Hepatocyte (in vitro differentiated cells): Measurements from ENCODE around the gene ARHGAP22. TPM values are rescaled to one million over a fixed set of nuclear protein-coding genes. Genes with fewer than 3 reads are reported as not detected.

Experiments
- DNase-seq: peaks from one replicate; pipeline ENCODE4 v3.0.0-alpha.2; 2016; ENCODE audit warnings: low spot score
- H2AFZ ChIP-seq: fragments of 200-600 bp; sonication (generic); 2 replicates; pipeline ENCODE4 v1.6.0; 2016; ENCODE audit warnings: antibody characterized with exemption, mild to moderate bottlenecking
- H3K27ac ChIP-seq: fragments of 200-600 bp; sonication (generic); 2 replicates; pipeline ENCODE4 v1.5.1; 2016; ENCODE audit warnings: mild to moderate bottlenecking
- H3K27me3 ChIP-seq: fragments of 200-600 bp; sonication (generic); 2 replicates; pipeline ENCODE4 v1.6.1; 2016
- H3K36me3 ChIP-seq: fragments of 200-600 bp; sonication (generic); replicated peaks from 2 replicates; pipeline ENCODE4 v1.5.1; 2016; ENCODE audit warnings: low read depth; ENCODE audit not compliant: insufficient read depth
- H3K4me1 ChIP-seq: fragments of 200-600 bp; sonication (generic); 2 replicates; pipeline ENCODE4 v1.5.1; 2016; ENCODE audit warnings: mild to moderate bottlenecking, moderate library complexity; ENCODE audit not compliant: insufficient read depth
- H3K4me2 ChIP-seq: fragments of 200-600 bp; sonication (generic); 2 replicates; pipeline ENCODE4 v1.6.0; 2016
- H3K4me3 ChIP-seq: fragments of 200-600 bp; sonication (generic); 2 replicates; pipeline ENCODE4 v1.5.1; 2016; ENCODE audit warnings: mild to moderate bottlenecking
- H3K79me2 ChIP-seq: fragments of 200-600 bp; sonication (generic); 2 replicates; pipeline ENCODE4 v1.6.0; 2017; ENCODE audit warnings: mild to moderate bottlenecking
- H3K9me2 ChIP-seq: fragments of 200-600 bp; sonication (generic); replicated peaks from 2 replicates; pipeline ENCODE4 v1.6.0; 2017; ENCODE audit warnings: mild to moderate bottlenecking; ENCODE audit not compliant: insufficient read depth
- H3K9me3 ChIP-seq: fragments of 200-600 bp; sonication (generic); 2 replicates; pipeline ENCODE4 v1.5.1; 2016; ENCODE audit warnings: low read depth, mild to moderate bottlenecking
- H4K20me1 ChIP-seq: fragments of 200-600 bp; sonication (generic); 2 replicates; pipeline ENCODE4 v1.6.0; 2016; ENCODE audit warnings: mild to moderate bottlenecking; ENCODE audit not compliant: insufficient read depth, poor library complexity, severe bottlenecking
- EZH2 ChIP-seq: fragments of 200-600 bp; sonication (generic); IDR thresholded peaks from 2 replicates; pipeline ENCODE4 v1.6.1; 2016; ENCODE audit warnings: antibody characterized with exemption, mild to moderate bottlenecking, borderline replicate concordance
- EZH2phosphoT487 ChIP-seq: fragments of 200-600 bp; sonication (generic); IDR thresholded peaks from one replicate; pipeline ENCODE4 v1.6.1; 2018; ENCODE audit warnings: antibody characterized with exemption, mild to moderate bottlenecking, low read depth, moderate library complexity; ENCODE audit not compliant: unreplicated experiment, severe bottlenecking
- WGBS: methylation state at CpG from one replicate; pipeline ENCODE4 v1.1.6; 2016; ENCODE audit warnings: low lambda C conversion rate; ENCODE audit errors: missing lambda C conversion rate; 5-methylcytosine and 5-hydroxymethylcytosine counted together
- polyA plus RNA-seq: library from polyadenylated mRNA; unstranded; fragments of >200 nt; fragmentation: Nextera tagmentation; extraction: Ambion mirVana; gene quantifications from 2 replicates; pipeline ENCODE4 v1.2.1, GENCODE V29; 2016
- total RNA-seq: library from RNA; depleted of rRNA; stranded (reverse); fragments of >200 nt; gene quantifications from 2 replicates; pipeline ENCODE4 v1.2.3, GENCODE V29; 2014
- TF ChIP-seq, protein P1 (sequence below): fragments of 200-600 bp; sonication (generic); IDR thresholded peaks from 2 replicates; pipeline ENCODE4 v1.5.1; 2016; ENCODE audit warnings: antibody characterized with exemption, mild to moderate bottlenecking; ENCODE audit not compliant: poor library complexity

The ARHGAP22 gene
- total and polyA plus RNA-seq, 2 experiments from 2014 or later, result 1.7 to 1.8 TPM

DNA sequence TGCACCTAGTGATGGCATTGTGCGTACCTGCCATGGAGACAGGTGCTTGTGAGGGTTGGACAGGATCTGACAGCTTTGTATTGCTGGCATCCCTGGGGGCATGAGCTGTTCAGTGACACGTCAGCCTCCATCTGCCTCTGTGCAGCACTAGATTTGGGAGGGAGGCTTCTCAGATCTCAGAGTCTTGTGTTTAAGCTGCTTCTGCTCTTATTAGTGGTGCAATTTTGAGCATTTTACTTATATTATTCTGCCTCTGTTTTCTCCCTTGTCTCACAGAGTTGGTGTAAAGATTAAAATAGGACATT, 5.1 kb downstream of the ARHGAP22 start:
- Histone ChIP-seq H3K36me3 (no peaks in the 10 kb centered on the region), H3K27me3 (peaks cover 11% of the 10 kb centered on the region), H3K27ac (no peak overlapping the region), H3K4me1 (peaks cover 2% of the 10 kb centered on the region), H3K79me2 (no peaks in the 10 kb centered on the region), H4K20me1 (no peaks in the 10 kb centered on the region), H3K4me2 (no peak overlapping the region), H3K4me3 (no peak overlapping the region), H2AFZ (no peak overlapping the region), H3K9me3 (no peaks in the 10 kb centered on the region), H3K9me2 (no peaks in the 10 kb centered on the region)
- 79% methylated on average over 2 of the region's 2 CpGs for WGBS
- DNase-seq, result no peak
- TF ChIP-seq EZH2phosphoT487, result no peak
- TF ChIP-seq, protein P1, sequence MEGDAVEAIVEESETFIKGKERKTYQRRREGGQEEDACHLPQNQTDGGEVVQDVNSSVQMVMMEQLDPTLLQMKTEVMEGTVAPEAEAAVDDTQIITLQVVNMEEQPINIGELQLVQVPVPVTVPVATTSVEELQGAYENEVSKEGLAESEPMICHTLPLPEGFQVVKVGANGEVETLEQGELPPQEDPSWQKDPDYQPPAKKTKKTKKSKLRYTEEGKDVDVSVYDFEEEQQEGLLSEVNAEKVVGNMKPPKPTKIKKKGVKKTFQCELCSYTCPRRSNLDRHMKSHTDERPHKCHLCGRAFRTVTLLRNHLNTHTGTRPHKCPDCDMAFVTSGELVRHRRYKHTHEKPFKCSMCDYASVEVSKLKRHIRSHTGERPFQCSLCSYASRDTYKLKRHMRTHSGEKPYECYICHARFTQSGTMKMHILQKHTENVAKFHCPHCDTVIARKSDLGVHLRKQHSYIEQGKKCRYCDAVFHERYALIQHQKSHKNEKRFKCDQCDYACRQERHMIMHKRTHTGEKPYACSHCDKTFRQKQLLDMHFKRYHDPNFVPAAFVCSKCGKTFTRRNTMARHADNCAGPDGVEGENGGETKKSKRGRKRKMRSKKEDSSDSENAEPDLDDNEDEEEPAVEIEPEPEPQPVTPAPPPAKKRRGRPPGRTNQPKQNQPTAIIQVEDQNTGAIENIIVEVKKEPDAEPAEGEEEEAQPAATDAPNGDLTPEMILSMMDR, result no peak
- no peak for TF ChIP-seq EZH2

- Histone ChIP-seq H3K79me2 (no peaks in the 10 kb centered on the region), H3K27ac (no peak overlapping the region), H3K36me3 (no peaks in the 10 kb centered on the region), H2AFZ (no peak overlapping the region), H3K9me3 (no peaks in the 10 kb centered on the region), H3K4me1 (no peaks in the 10 kb centered on the region), H4K20me1 (no peaks in the 10 kb centered on the region), H3K4me3 (no peak overlapping the region), H3K9me2 (no peaks in the 10 kb centered on the region), H3K27me3 (peaks cover 5% of the 10 kb centered on the region), H3K4me2 (no peak overlapping the region)
- TF ChIP-seq EZH2phosphoT487, result no peak
- 72% methylated on average over 6 of the region's 6 CpGs for WGBS
- no peak for DNase-seq
Observed at GRCh38 chr10:48598936-48599829, 5.7 kb downstream of the ARHGAP22 start.

DNA sequence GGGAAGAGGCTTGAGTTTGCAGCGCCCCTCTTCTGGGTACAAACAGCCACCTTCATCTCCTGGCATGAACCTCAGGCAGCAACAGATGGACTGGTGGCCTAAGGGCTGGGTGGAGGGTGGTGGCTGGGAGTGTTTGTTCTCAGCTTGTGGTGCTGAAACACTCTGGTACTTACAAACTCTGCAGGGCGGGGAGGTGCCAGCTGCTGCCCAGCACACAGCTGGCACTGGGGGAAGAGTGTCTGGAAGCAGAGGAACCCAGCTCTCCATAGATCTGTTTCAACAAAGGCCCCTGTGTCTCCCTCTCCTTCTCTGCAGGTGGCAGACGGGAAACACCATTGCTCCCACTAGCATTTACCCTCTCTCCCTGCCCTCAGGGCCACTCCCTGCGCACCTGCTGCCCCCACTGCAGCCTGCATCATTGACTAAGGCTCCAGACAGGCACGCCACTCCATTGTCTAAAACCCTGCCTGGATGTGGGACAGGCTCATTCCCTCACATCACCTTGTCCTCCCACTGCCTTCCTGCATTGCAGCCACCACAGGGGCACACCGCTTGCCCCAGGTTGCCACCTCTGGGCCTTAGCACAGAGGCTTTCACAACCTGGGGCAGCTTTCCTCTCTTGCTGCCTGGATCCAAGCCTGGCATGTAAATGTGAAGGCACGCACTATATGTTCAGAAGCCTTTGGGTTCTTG, 6.5 kb downstream of the ARHGAP22 start:
- 92% methylated on average over 7 of the region's 7 CpGs for WGBS
- Histone ChIP-seq H3K27me3 (no peaks in the 10 kb centered on the region), H3K4me3 (no peak overlapping the region), H3K27ac (no peak overlapping the region), H4K20me1 (no peaks in the 10 kb centered on the region), H2AFZ (no peak overlapping the region), H3K36me3 (no peaks in the 10 kb centered on the region), H3K4me2 (no peak overlapping the region), H3K9me3 (no peaks in the 10 kb centered on the region), H3K9me2 (no peaks in the 10 kb centered on the region), H3K4me1 (no peaks in the 10 kb centered on the region), H3K79me2 (no peaks in the 10 kb centered on the region)
- TF ChIP-seq, protein P1, result no peak
- no peak for TF ChIP-seq EZH2
- TF ChIP-seq EZH2phosphoT487, result no peak
- DNase-seq, result no peak

- Histone ChIP-seq H3K4me2 (no peak overlapping the region), H3K4me1 (no peaks in the 10 kb centered on the region), H3K27ac (no peak overlapping the region), H3K36me3 (no peaks in the 10 kb centered on the region), H3K4me3 (no peak overlapping the region), H3K27me3 (no peaks in the 10 kb centered on the region), H4K20me1 (no peaks in the 10 kb centered on the region), H3K9me2 (no peaks in the 10 kb centered on the region), H2AFZ (no peak overlapping the region), H3K79me2 (no peaks in the 10 kb centered on the region), H3K9me3 (no peaks in the 10 kb centered on the region)
- WGBS, result 86% methylated on average over 3 of the region's 3 CpGs
- TF ChIP-seq EZH2phosphoT487, result no peak
- TF ChIP-seq, protein P1, result no peak
- no peak for TF ChIP-seq EZH2
- no peak for DNase-seq
Observed at GRCh38 chr10:48595539-48595932, 9.3 kb downstream of the ARHGAP22 start.
